HG02759 (cell line): Measurements from ENCODE around the gene CALCOCO1.
"Not testable (repeated sequence)": the region's sequence is repeated elsewhere in the genome, so short reads cannot be mapped to it uniquely, and the experiment has no call there.

Experiments
- ATAC-seq: cut with Tn5 transposase; IDR thresholded peaks from one replicate; pipeline ENCODE4 v1.9.1; 2021; ENCODE audit warnings: mild to moderate bottlenecking, moderate library complexity; ENCODE audit not compliant: unreplicated experiment

CALCOCO1 gene

DNA sequence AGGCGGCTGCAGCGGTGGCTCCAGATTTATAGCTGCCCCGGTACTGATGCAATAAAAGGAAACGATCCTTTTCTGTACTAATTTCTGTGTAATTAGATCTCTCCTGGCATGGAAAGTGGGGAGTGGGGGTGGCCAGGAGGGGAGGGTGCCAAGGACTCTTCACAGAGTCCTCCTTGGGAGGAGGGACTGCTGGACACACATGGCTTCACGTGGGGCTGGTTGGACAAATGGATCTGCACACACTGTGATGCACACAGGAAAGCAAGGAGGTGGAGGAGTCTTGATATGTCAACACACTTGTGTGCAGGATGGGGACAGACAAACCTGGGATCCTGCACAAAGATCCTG is 27.6 kb downstream of the CALCOCO1 start:
- no peak for ATAC-seq

GRCh38 chr12:53698948-53699677 is 28.1 kb downstream of the CALCOCO1 start:
- no peak for ATAC-seq

DNA sequence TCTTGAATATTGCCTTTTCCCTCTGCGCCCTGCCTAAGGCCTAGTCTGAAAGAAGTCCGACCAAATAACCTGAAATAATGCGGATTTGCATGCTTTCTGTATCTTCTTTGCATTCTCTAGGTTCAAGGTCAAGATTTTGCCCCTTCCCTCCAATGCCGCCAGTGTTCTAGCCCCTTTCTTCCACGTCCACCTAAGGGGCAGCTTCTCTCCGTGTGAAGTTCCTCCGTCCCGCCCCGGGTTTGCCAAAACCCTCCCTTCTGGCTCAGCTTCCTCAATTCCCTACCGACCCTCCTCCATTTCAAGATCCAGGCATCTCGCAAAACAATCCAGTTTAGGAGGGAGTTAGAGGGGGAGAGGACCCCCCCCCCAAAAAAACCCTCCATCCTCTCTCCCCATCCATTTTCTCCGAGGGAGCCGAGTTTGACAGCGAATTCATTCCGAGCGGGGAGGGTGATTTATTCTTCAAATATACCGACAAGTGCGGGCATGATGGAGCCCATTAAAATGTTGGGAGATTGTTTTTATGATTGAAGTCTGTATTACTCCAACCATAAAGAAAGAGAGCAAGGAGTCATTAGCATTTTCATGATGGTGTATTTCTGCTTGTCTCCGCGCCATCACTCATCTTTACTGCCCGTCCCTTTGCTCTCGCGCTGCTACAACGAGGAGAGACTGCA is 30.5 kb downstream of the CALCOCO1 start:
- ATAC-seq, result no peak

DNA sequence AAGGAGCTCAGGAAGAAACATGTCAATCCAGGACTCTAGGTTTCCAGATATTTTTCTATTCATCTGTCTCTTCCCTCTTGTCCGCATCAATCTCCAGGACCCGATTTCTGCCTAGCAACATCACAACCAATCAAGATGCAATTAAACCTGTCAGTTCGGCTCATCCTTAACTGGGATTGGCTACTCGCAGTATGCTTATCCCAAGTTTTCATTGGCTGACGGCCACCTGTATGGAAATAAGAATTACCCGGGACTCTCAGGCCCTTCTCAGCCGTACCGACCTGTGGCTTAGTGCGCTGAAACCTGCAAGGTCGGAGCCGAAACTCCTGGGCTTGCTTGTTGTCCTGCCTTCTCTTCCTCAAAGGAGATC is 31.0 kb downstream of the CALCOCO1 start:
- peak; percentile 47 for ATAC-seq

DNA sequence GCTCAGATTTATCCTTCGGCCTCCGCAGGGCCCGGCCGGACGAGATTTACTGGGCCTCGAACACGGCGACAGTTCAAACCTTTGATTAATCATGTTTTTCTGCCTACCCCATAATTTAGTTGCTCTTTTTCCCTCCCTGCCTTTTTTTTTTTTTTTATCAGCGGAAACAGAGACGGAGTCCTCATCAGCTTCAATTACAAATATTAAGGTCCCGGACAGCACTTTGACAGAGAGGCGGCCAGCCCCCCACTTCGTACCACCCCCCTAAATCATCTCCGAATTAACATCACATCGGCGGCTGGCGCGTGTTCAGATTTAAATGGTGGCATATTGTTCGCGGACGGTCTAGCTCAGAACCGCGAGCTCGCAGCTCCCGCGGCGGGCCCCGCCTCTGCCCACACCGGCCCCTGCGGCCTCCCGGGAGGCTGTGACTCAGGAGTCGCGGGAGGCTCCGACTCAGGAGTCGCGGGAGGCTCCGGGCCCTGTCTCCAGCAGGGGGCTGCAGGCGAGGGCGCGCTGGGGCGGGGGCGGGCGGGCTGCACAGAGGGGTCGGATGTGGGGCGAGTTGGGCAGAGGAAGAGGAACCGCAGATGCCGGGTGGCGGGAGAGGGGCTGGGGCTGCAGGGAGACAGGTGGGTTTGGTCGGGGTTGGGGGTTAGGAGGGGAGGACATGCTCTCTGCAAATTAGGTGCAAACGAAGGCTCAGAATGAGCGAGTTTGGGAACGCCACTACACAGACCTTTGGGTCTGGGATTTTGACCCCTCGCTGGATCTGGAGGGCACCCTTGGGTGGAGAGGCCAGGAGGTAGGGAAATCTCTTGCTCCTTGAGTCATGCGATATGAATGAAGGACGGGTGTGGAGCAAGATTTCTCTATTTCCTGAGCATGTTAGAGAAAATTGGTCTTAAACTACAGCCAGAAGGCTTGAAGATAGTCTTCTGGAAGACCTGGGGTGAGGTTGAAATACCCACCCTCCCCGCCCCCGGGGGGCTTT is 31.8 kb downstream of the CALCOCO1 start:
- no peak for ATAC-seq

DNA sequence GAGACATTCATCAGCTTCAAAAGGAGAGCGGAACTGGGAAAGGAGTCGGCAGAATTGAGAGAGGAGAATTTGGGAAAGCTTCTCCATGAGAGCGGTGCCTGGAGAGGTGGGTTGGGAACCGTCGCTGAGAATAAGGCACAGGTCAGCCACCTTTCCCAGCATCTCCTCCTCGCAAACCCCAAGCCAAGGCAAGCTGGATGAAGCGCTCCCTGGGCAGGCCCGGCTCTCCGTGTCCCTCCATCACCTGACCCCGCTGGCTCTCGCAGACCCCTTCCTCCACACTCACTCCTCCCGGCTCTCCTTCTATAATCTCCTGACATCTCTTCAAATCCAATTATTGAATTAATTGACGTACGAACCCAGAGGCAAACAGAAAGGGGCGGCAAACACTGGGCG is 32.5 kb downstream of the CALCOCO1 start:
- no peak for ATAC-seq

DNA sequence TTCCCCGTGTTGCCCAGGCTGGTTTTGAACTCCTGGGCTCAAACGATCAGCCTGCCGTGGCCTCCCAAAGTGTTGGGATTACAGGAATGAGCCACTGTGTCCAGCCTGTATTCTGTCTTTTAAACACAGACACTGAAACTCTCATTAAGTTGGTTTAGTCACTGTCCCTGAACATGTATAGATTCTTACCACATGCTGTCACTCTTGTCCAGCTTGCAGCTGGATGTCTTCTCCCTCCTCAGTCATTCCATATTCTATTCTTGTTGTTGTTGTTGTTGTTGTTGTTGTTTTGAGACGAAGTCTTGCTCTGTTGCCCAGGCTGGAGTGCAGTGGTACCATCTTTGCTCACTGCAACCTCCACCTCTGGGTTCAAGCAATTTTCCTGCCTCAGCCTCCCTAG is 39.1 kb downstream of the CALCOCO1 start:
- ATAC-seq, result no peak

GRCh38 chr12:53686436-53686835 is 40.8 kb downstream of the CALCOCO1 start:
- ATAC-seq, result no peak

DNA sequence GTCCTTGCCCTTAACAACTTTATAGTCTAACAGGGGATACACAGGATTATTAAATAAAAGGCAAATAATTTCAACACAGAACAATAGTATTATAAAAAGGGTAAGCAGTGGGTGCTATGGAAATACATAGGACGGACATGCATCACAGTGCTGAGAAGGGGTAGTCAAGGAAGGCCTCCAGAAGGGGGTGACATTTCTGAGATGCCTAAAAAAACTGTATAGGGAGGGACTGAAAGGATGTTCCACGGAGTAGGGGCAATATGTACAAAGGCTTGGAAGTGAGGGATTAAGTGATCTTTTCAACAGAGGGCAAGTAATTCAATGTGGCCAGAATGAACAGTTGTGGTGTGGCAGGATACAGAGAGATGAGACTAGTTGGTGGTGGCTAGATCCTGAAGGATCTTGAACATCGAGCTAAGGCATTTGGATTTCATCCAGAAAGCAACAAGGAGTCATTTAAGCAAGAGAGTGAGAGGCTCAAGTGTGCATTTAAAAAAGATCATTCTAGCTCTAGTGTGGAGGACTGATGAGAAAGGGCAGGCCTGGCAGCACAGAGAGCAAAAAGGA is 42.5 kb downstream of the CALCOCO1 start:
- no peak for ATAC-seq

- no peak for ATAC-seq
Observed at GRCh38 chr12:53683983-53684382, 43.3 kb downstream of the CALCOCO1 start.

GRCh38 chr12:53683494-53683893 is 43.8 kb downstream of the CALCOCO1 start:
- no peak for ATAC-seq

DNA sequence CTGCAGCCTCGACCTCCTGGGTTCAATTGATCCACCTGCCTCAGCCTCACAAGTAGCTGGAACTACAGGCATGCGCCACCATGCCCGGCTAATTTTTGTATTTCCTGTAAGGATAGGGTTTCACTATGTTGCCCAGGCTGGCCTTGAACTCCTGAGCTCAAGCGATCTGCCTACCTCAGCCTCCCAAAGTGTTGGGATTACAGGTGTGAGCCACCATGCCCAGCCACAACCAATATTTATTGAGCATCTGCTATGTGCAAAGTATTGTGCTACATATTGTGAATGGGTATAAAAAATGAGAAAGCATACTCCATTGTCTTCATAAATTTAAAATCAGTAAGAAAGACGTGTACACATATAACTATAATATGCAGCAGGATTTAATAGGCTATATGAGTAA is 47.2 kb downstream of the CALCOCO1 start:
- not testable (repeated sequence) for ATAC-seq

GRCh38 chr12:53677800-53678148 is 49.5 kb downstream of the CALCOCO1 start:
- ATAC-seq, result no peak

DNA sequence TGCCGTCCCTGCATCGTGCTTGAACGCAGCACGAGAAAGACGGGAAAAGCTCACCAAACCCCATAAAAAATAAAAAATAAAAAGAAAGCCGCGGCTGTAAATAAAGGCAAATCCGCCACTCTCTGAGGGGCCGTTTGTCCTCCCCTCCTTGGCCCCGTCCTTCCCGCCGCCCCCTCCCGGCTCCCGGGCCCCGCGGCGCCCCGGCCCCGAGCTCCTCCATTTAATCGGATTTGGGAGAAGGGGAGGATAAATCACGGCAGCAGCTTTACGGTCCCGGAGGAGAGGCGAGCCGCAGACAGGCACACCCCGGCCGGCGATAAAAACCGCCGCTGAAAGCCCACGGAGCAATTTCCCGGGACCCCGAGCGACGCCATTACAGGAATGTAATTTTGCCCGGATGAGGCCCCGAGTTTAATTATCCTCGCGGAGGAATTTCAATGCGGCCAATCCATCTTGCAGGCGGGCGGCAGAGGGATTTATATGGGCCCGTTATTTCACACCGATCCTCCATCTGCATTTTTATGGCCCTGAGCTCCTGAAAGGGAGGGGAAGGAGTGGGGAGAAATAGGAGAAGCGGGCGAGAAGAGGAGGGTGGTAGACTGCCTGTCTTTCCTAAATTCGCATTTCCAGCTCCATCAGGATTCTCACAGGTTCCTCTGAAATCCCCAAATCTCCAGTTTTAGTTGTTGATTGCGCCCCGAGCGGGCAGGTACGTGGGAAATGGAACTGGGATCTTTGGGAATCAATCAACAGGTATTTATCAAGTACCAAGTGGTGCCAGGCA is 50.0 kb downstream of the CALCOCO1 start:
- no peak for ATAC-seq

DNA sequence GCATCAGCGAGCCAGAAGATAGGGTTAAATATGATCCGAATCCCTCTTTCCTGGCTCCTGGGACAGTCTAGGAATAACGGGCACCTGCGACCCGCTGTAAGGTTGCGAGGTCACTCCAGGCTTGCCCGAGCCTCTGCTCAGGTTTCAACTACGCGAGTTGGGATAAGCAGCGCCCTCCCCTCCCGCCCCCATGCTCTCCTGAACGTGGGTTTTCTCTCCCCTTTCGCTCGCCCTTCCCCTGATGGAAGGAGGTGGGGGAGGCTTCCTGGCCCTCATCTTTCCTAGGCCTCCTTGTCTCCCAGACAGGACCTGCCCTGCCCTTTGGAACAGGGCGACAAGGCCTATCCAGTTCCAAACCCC is 50.6 kb downstream of the CALCOCO1 start:
- no peak for ATAC-seq

DNA sequence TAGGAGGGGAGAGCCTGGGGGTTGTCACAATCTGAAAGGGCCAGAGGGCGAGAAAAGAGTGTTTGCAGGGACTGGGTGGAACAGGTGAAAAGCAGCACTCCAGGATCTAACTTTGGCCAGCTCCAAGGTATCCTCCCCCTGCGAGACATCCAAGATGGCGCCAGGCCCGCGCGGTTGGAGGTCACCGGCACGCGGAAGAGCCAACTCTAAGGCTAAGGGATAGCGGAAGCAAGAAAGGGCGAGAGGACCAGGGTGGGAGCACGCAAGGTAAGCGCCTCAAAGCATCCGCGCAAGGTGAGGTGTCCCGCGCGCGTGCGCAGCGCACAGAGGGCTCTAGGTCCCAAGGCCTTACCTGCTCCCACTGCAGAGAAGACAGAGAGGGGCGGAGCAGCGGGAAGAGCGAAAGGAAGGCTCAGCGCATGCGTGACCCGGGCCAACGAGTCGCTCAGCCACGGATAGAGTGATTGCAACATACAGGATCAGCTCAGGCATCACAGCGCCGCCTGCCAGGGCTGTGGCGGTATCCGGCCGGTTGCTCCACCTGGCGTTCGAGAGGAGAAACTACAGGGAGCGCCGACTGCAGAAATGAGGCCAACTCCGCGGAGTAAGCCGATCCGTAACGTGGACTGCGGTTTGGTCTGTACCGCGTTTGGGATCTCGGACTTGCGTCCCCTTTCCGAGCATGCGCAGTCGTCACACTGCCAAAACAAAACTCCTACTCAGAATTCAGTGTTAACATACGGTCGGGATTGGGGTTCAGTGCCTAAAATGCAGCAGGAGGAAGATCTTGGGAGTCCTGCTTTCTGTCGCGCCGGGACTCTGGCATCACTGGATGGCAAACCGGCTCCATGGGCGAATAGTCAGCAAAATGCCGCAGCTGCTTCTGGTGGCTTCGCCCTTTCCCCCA is 51.3 kb downstream of the CALCOCO1 start, which contains the start of gene ATP5MC2:
ATP5MC2 (minus strand) TSS at position 383 of the 907 bp plus-strand sequence. CDS start 3,469 bp downstream, outside the sequence.
- ATAC-seq, result peak; percentile 98

- ATAC-seq, result no peak
Observed at GRCh38 chr12:53674977-53675700, 52.1 kb downstream of the CALCOCO1 start.

GRCh38 chr12:53670971-53671370 is 56.3 kb downstream of the CALCOCO1 start:
- ATAC-seq, result no peak

DNA sequence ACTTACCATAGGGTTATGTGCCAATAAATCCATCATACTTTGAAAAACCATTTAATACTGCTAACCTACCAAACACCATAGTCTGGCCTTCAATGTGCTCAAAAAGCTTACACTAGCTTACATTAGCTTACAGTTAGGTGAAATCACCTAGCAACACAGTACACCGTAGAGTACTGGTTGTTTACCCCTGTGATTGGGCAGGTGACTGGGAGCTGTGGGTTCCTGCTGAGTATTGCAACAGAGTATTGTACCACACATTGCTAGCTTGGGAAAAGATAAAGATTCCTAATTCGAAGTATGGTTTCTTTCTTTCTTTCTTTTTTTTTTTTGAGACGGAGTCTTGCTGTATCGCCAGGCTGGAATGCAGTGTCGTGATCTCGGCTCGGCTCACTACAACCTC is 56.9 kb downstream of the CALCOCO1 start:
- ATAC-seq, result no peak
